Lower lobe of right lung (tissue), 2 donors: Measurements from ENCODE around the gene TAOK1. TPM values are rescaled to one million over a fixed set of nuclear protein-coding genes. Genes with fewer than 3 reads are reported as not detected.

Experiments used
- ATAC-seq, 2 donors: fragments of 200-7000 bp; cut with Tn5 transposase; one replicate each; pipeline ENCODE4 v1.9.1; 2020 to 2022; ENCODE audit warnings: mild to moderate bottlenecking in 2 of 2, moderate library complexity in 2 of 2
- DNase-seq: peaks from one replicate; pipeline ENCODE4 v3.0.0-alpha.2; 2020
- H3K27ac ChIP-seq: fragments of 200-600 bp; one replicate; pipeline ENCODE4 v1.8.0; 2022
- H3K27me3 ChIP-seq: fragments of 200-600 bp; one replicate; pipeline ENCODE4 v1.8.0; 2022; ENCODE audit warnings: low read depth
- H3K36me3 ChIP-seq: fragments of 200-600 bp; one replicate; pipeline ENCODE4 v1.8.0; 2022; ENCODE audit warnings: mild to moderate bottlenecking
- H3K4me1 ChIP-seq: fragments of 200-600 bp; one replicate; pipeline ENCODE4 v1.8.0; 2022
- H3K4me3 ChIP-seq: fragments of 200-600 bp; one replicate; pipeline ENCODE4 v1.8.0; 2022; ENCODE audit warnings: mild to moderate bottlenecking
- H3K9me3 ChIP-seq: fragments of 200-600 bp; one replicate; pipeline ENCODE4 v1.8.0; 2022
- intact Hi-C: fragments of 100-400 bp; cut with DNase I; formaldehyde crosslinking; loops from one replicate; pipeline ENCODE4 v1.11.0; 2022
- total RNA-seq: library from RNA; stranded (reverse); fragmentation: NEBNext Ultra II Directional; extraction: Animal tissue kit (Norgen Biotek cat#: 25700); gene quantifications from one replicate; pipeline ENCODE4 v1.2.1, GENCODE V29; 2021
- TF ChIP-seq, protein P1 (sequence below): fragments of 200-600 bp; IDR thresholded peaks from one replicate; pipeline ENCODE4 v1.8.0; 2022; ENCODE audit warnings: antibody characterized with exemption, mild to moderate bottlenecking
- donor health status: DM: no; HTN: yes; CAD: no; lungs with severe emphysema.

Gene TAOK1
- total RNA-seq, 1 donor from 2014 or later = 70.6 TPM

DNA sequence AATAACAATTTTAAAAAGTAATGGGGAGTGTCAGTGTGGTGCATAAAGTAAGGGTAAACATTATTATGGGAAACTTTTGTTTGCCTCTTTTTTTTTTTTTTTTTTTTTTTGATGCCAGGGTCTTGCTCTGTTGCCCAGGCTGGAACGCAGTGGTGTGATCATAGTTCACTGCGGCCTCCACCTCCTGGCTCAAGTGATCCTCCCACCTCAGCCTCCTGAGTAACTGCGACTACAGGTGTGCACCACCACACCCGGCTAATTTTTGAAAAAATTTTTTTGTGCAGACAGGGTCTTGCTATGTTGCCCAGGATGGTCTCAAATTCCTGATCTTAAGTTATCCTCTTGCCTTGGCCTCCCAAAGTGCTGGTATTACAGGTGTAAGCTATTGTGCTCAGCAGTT lies 10.7 kb downstream of the TAOK1 start:
- no peaks in the 10 kb centered on the region for H3K27me3 ChIP-seq
- DNase-seq (no peak), ATAC-seq (no peak)
- H3K36me3 ChIP-seq = peaks cover 49% of the 10 kb centered on the region
- H3K9me3 ChIP-seq = no peaks in the 10 kb centered on the region
- TF ChIP-seq, protein P1, sequence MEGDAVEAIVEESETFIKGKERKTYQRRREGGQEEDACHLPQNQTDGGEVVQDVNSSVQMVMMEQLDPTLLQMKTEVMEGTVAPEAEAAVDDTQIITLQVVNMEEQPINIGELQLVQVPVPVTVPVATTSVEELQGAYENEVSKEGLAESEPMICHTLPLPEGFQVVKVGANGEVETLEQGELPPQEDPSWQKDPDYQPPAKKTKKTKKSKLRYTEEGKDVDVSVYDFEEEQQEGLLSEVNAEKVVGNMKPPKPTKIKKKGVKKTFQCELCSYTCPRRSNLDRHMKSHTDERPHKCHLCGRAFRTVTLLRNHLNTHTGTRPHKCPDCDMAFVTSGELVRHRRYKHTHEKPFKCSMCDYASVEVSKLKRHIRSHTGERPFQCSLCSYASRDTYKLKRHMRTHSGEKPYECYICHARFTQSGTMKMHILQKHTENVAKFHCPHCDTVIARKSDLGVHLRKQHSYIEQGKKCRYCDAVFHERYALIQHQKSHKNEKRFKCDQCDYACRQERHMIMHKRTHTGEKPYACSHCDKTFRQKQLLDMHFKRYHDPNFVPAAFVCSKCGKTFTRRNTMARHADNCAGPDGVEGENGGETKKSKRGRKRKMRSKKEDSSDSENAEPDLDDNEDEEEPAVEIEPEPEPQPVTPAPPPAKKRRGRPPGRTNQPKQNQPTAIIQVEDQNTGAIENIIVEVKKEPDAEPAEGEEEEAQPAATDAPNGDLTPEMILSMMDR = no peak
- H3K27ac ChIP-seq = no peak overlapping the region
- peaks cover 20% of the 10 kb centered on the region for H3K4me1 ChIP-seq
- H3K4me3 ChIP-seq = no peak overlapping the region
- intact Hi-C loops = no loop called here

DNA sequence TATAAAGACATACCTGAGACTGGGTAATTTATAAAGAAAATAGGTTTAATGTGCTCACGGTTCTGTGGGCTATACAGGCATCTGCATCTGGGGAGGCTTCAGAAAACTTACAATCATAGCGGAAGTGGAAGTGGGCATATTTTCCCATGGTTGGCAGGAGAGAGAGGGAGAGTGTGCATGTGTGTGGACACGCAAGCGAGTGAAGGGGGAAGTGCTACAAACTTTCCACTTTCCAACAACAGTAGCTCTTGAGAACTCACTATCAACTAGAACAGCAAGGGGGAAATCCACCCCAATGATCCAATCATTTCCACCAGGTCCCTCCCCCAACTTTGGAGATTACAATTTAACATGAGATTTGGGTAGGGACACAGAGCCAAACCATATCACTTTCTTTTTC lies 11.1 kb downstream of the TAOK1 start:
- no peak overlapping the region for H3K4me3 ChIP-seq
- H3K9me3 ChIP-seq = no peaks in the 10 kb centered on the region
- no peaks in the 10 kb centered on the region for H3K27me3 ChIP-seq
- intact Hi-C loops = no loop called here
- TF ChIP-seq, protein P1 = no peak
- ATAC-seq (peak in 1 of 2 donors; percentile 56), DNase-seq (no peak)
- H3K4me1 ChIP-seq = peaks cover 16% of the 10 kb centered on the region
- H3K36me3 ChIP-seq = peaks cover 50% of the 10 kb centered on the region
- no peak overlapping the region for H3K27ac ChIP-seq

GRCh38 chr17:29407856-29408255 lies 17.7 kb downstream of the TAOK1 start:
- DNase-seq = no peak
- intact Hi-C loops = no loop called here
- Histone ChIP-seq H3K36me3 (peaks cover 32% of the 10 kb centered on the region), H3K27me3 (no peaks in the 10 kb centered on the region), H3K4me3 (no peak overlapping the region), H3K4me1 (peaks cover 16% of the 10 kb centered on the region), H3K9me3 (no peaks in the 10 kb centered on the region), H3K27ac (no peak overlapping the region)
- TF ChIP-seq, protein P1 = no peak
- no peak for ATAC-seq

- H3K4me3 ChIP-seq = no peak overlapping the region
- TF ChIP-seq, protein P1 = no peak
- H3K4me1 ChIP-seq = peaks cover 15% of the 10 kb centered on the region
- no peak for ATAC-seq
- DNase-seq = no peak
- H3K27ac ChIP-seq = no peak overlapping the region
- peaks cover 15% of the 10 kb centered on the region for H3K36me3 ChIP-seq
- no peaks in the 10 kb centered on the region for H3K27me3 ChIP-seq
- intact Hi-C loops = no loop called here
- H3K9me3 ChIP-seq = no peaks in the 10 kb centered on the region
These were observed 19.8 kb downstream of the TAOK1 start for GRCh38 chr17:29409963-29410362.

DNA sequence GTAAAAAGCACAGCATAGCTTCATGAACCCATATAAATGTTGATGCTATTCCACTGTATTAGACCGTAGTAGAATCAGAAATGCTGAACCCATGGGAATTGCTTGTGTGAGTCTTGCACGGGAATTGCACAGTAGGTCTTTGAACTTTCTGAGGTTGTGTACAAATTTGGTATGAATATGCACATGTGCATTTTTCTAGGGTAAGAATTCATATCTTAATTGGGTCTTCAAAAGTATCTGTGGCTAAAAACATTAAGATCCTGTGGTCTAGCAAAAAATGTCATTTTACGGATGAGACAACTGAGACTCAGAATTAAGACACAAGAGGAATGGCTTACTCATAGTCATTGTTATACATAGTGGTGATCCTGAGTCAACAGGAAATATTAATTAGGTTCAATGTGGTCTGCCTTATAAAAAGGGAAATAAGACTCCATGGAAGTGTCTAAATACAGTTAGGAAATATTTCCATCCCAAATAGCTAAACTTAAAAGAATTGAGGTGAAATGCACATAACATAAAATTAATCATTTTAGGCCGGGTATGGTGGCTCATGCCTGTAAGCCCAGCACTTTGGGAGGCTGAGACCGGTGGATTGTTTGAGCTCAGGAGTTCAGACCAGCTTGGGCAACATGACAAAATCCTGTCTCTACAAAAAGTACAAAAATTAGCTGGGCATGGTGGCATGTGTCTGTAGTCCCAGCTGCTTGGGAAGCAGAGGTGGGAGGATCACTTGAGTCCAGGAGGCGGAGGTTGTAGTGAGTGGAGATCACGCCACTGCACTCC lies 22.8 kb downstream of the TAOK1 start:
- no peak overlapping the region for H3K27ac ChIP-seq
- H3K4me1 ChIP-seq = peaks cover 15% of the 10 kb centered on the region
- H3K9me3 ChIP-seq = no peaks in the 10 kb centered on the region
- TF ChIP-seq, protein P1 = no peak
- DNase-seq (no peak), ATAC-seq (peak in 1 of 2 donors; percentile 50)
- H3K27me3 ChIP-seq = no peaks in the 10 kb centered on the region
- intact Hi-C loops = no loop called here
- H3K4me3 ChIP-seq = no peak overlapping the region
- H3K36me3 ChIP-seq = peaks cover 7% of the 10 kb centered on the region
